Mesendoderm (in vitro differentiated cells): Measurements from ENCODE around the gene PDZD2.

Experiments
- DNase-seq: peaks from one replicate; pipeline ENCODE4 v3.0.0; 2013
- H2AK5ac ChIP-seq: 2 replicates; pipeline ENCODE4 v1.6.1; 2013; ENCODE audit warnings: low read length, inconsistent platforms
- H2BK120ac ChIP-seq: 2 replicates; pipeline ENCODE4 v1.6.1; 2013; ENCODE audit warnings: low read depth, mild to moderate bottlenecking, low read length, moderate library complexity, mixed read lengths
- H2BK15ac ChIP-seq: replicated peaks from 2 replicates; pipeline ENCODE4 v1.6.1; 2013; ENCODE audit warnings: low read depth, mild to moderate bottlenecking, moderate library complexity
- H2BK5ac ChIP-seq: 2 replicates; pipeline ENCODE4 v1.6.1; 2013; ENCODE audit warnings: low read length, inconsistent platforms
- H3K18ac ChIP-seq: 2 replicates; pipeline ENCODE4 v1.6.1; 2013; ENCODE audit warnings: mild to moderate bottlenecking, low read length, mixed read lengths
- H3K23ac ChIP-seq: one replicate; pipeline ENCODE4 v1.6.1; 2013; ENCODE audit warnings: low read length
- H3K27ac ChIP-seq: 2 replicates; pipeline ENCODE4 v1.5.1; 2013; ENCODE audit warnings: low read depth, mild to moderate bottlenecking, inconsistent platforms, low read length, moderate library complexity
- H3K27me3 ChIP-seq: 2 replicates; pipeline ENCODE4 v1.6.1; 2013; ENCODE audit warnings: low read length, control low read depth, mild to moderate bottlenecking, inconsistent platforms; ENCODE audit not compliant: insufficient read depth, poor library complexity
- H3K36me3 ChIP-seq: 2 replicates; pipeline ENCODE4 v1.6.1; 2013; ENCODE audit warnings: low read length, inconsistent platforms; ENCODE audit not compliant: control insufficient read depth, insufficient read depth
- H3K4ac ChIP-seq: one replicate; pipeline ENCODE4 v1.6.1; 2013; ENCODE audit warnings: low read depth, mild to moderate bottlenecking, low read length, moderate library complexity
- H3K4me1 ChIP-seq: 2 replicates; pipeline ENCODE4 v1.6.1; 2013; ENCODE audit warnings: low read depth, low read length, inconsistent platforms; ENCODE audit not compliant: control insufficient read depth
- H3K4me2 ChIP-seq: 2 replicates; pipeline ENCODE4 v1.6.1; 2013; ENCODE audit warnings: low read length
- H3K4me3 ChIP-seq: 2 replicates; pipeline ENCODE4 v1.5.1; 2013; ENCODE audit warnings: mild to moderate bottlenecking, low read length
- H3K56ac ChIP-seq: one replicate; pipeline ENCODE4 v1.6.1; 2013; ENCODE audit warnings: low read length
- H3K79me1 ChIP-seq: 2 replicates; pipeline ENCODE4 v1.6.1; 2013; ENCODE audit warnings: low read length, inconsistent platforms
- H3K79me2 ChIP-seq: 2 replicates; pipeline ENCODE4 v1.6.1; 2013; ENCODE audit warnings: mild to moderate bottlenecking, low read length; ENCODE audit not compliant: control insufficient read depth, insufficient read depth
- H3K9ac ChIP-seq: 2 replicates; pipeline ENCODE4 v1.6.1; 2013; ENCODE audit warnings: low read length, inconsistent platforms
- H4K5ac ChIP-seq: one replicate; pipeline ENCODE4 v1.6.1; 2013; ENCODE audit warnings: low read length
- H4K8ac ChIP-seq: one replicate; pipeline ENCODE4 v1.6.1; 2013; ENCODE audit warnings: low read depth, mild to moderate bottlenecking, control low read depth, low read length, moderate library complexity
- WGBS: extraction: QIAGEN DNeasy Blood & Tissue Kit; methylation state at CpG from one replicate; pipeline ENCODE4 v1.1.7; 2013; ENCODE audit warnings: low lambda C conversion rate, missing lambda C conversion rate; ENCODE audit not compliant: insufficient coverage; ENCODE audit errors: extremely low coverage; 5-methylcytosine and 5-hydroxymethylcytosine counted together

Gene PDZD2

DNA sequence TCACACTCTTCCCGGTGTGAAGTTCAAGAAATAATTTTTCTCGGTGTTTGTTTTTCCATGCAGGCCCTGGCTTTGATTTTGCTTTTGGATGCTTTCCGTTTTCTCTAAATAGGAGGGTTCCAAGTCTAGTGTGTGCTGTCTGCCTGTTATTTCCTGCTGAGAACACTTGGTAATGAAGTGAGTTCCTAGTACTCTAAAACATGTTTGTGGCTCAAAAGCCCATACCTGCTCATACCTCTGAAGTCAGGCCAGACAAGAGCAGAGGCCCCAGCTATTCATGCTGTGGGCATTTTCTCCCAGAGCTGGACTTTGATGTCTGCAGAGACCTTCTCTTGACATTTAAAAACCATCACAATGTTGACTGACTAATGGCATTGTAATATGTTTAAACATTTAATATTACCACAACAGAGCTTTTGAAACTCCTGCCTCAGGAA lies 324.0 kb downstream of the PDZD2 start:
- Histone ChIP-seq H4K8ac (no peak overlapping the region), H2BK120ac (no peak overlapping the region), H3K4me3 (no peak overlapping the region), H3K56ac (no peak overlapping the region), H2BK5ac (no peak overlapping the region), H3K9ac (no peak overlapping the region), H3K79me1 (no peaks in the 10 kb centered on the region), H4K5ac (no peak overlapping the region), H3K4me2 (no peak overlapping the region), H3K36me3 (no peaks in the 10 kb centered on the region), H2BK15ac (no peak overlapping the region), H3K23ac (no peak overlapping the region), H3K27ac (no peak overlapping the region), H3K4ac (no peak overlapping the region), H2AK5ac (no peak overlapping the region), H3K79me2 (no peaks in the 10 kb centered on the region), H3K27me3 (no peaks in the 10 kb centered on the region), H3K4me1 (peaks cover 1% of the 10 kb centered on the region), H3K18ac (peak overlapping the region; percentile 40)
- no CpG with 5 or more reads among the region's 3 CpGs for WGBS
- no peak for DNase-seq

DNA sequence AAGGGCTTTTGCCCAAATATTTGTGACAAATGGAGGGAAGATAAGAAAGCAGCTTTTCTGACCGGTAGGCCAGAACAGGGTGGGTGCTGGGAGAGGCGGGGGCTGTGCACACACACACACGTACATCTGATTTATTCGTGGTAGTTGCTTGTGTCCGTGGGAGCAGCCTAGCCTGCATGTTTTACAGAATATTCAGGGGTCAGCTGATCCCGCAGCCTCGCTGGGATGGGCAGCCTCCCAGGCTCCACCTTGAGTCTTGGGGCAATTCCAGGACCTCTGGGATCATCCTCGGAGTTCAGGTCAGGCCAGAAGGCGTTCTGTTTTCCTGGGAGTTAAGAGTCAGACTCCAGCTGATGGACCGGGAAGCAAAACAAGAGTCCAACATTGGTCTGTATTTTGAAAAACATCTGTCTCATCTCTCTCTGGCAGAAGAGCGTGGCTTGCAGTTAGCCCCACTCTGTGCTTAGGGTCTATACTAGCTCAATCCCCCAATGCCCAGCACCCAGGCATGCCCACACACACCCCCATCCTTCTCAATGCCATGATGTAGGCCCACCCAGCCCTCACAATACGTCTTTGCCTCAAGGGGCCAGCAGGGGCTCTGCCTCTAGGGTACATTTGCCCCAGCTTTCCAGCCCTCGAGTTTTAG lies 324.6 kb downstream of the PDZD2 start:
- Histone ChIP-seq H3K27ac (no peak overlapping the region), H3K79me2 (no peaks in the 10 kb centered on the region), H3K18ac (no peak overlapping the region), H2AK5ac (no peak overlapping the region), H2BK15ac (no peak overlapping the region), H3K56ac (no peak overlapping the region), H2BK5ac (no peak overlapping the region), H3K36me3 (no peaks in the 10 kb centered on the region), H3K79me1 (no peaks in the 10 kb centered on the region), H3K4me1 (peaks cover 1% of the 10 kb centered on the region), H3K23ac (no peak overlapping the region), H3K4me2 (no peak overlapping the region), H4K5ac (no peak overlapping the region), H2BK120ac (no peak overlapping the region), H3K9ac (no peak overlapping the region), H3K4ac (no peak overlapping the region), H3K27me3 (no peaks in the 10 kb centered on the region), H3K4me3 (no peak overlapping the region), H4K8ac (no peak overlapping the region)
- no CpG with 5 or more reads among the region's 13 CpGs for WGBS
- no peak for DNase-seq

DNA sequence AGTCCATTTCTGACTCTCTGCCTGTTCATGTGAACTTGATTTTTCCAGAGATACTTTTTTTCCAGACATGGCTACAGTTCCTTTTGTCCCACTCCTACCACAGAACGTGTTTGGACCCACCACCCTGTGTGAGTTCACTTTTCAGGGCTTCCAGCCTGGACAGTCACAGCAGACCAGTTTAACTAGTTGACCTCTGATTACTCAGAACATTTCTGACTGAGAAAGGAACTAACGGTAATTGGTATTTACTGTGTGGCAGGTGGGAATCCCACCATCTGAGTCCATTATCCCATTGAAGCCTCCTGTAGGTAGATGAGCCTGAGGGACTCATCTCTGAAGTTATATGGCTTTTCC lies 325.1 kb downstream of the PDZD2 start:
- DNase-seq = no peak
- H2BK15ac ChIP-seq = no peak overlapping the region
- WGBS = no CpG with 5 or more reads among the region's 2 CpGs

DNA sequence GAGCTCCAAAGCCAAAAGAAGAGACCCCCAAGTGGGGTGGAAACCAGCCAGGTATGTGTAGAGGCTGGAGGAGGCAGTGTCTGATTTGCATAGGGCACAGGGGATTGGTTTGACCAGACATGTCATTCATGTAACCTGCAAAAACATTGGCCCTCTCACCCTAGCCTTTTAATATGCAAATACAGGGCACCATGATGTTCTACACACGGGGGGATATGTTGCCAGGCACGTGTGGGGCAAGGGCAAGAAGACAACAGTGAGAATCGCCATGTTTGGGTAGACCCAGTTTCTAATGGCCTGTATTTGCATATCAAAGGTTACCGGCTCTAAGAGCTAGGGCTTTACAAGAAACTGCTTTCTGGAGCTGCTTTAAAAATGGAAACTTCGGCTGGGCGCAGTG lies 326.3 kb downstream of the PDZD2 start:
- Histone ChIP-seq H3K4me2 (no peak overlapping the region), H2BK15ac (no peak overlapping the region), H4K8ac (no peak overlapping the region), H3K23ac (no peak overlapping the region), H2BK5ac (no peak overlapping the region), H2BK120ac (no peak overlapping the region), H3K9ac (no peak overlapping the region), H3K27me3 (no peaks in the 10 kb centered on the region), H3K36me3 (no peaks in the 10 kb centered on the region), H3K18ac (no peak overlapping the region), H3K4ac (no peak overlapping the region), H3K4me1 (peaks cover 1% of the 10 kb centered on the region), H3K27ac (no peak overlapping the region), H3K79me1 (no peaks in the 10 kb centered on the region), H2AK5ac (no peak overlapping the region), H4K5ac (no peak overlapping the region), H3K4me3 (no peak overlapping the region), H3K79me2 (no peaks in the 10 kb centered on the region), H3K56ac (no peak overlapping the region)
- no CpG with 5 or more reads among the region's 6 CpGs for WGBS
- DNase-seq = no peak

More for the DNA sequence above, 325.1 kb downstream of the PDZD2 start:
- no peak overlapping the region for H3K18ac ChIP-seq
- H3K79me2 ChIP-seq = no peaks in the 10 kb centered on the region
- H3K27me3 ChIP-seq = no peaks in the 10 kb centered on the region
- no peak overlapping the region for H2BK5ac ChIP-seq
- H3K56ac ChIP-seq = no peak overlapping the region
- H3K4ac ChIP-seq = no peak overlapping the region
- no peak overlapping the region for H3K9ac ChIP-seq
- H4K5ac ChIP-seq = no peak overlapping the region
- peak overlapping the region; percentile 16 for H2BK120ac ChIP-seq
- H3K36me3 ChIP-seq = no peaks in the 10 kb centered on the region
- no peak overlapping the region for H4K8ac ChIP-seq
- H3K4me3 ChIP-seq = no peak overlapping the region
- no peak overlapping the region for H3K4me2 ChIP-seq
- H3K27ac ChIP-seq = no peak overlapping the region
- peaks cover 1% of the 10 kb centered on the region for H3K4me1 ChIP-seq
- no peaks in the 10 kb centered on the region for H3K79me1 ChIP-seq
- H3K23ac ChIP-seq = no peak overlapping the region
- no peak overlapping the region for H2AK5ac ChIP-seq

DNA sequence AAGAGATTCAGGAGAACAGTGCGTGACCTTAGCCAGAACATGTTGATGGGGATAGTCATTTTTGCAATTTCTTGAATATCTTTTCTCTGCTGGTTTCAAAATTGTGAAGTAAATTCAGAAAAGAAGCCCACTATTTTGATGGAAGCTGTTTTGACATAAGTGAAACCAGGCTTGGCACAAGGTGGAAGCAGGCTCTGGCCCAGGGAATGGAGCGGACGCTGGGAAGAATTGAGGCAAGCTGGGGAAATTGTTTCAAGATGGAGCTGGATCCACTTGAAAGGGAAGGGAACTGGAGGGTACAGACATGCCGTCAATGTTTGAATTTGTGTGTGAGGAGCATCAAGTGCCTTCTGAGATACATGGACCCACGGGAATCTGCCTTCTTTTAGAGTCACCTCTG lies 328.0 kb downstream of the PDZD2 start:
- Histone ChIP-seq H3K79me2 (no peaks in the 10 kb centered on the region), H3K56ac (no peak overlapping the region), H3K4me1 (peaks cover 1% of the 10 kb centered on the region), H3K18ac (no peak overlapping the region), H3K36me3 (no peaks in the 10 kb centered on the region), H2BK120ac (no peak overlapping the region), H4K5ac (no peak overlapping the region), H3K23ac (no peak overlapping the region), H3K4ac (no peak overlapping the region), H2AK5ac (no peak overlapping the region), H3K27me3 (no peaks in the 10 kb centered on the region), H3K4me3 (no peak overlapping the region), H3K9ac (no peak overlapping the region), H2BK5ac (no peak overlapping the region), H3K27ac (no peak overlapping the region), H3K4me2 (no peak overlapping the region), H2BK15ac (no peak overlapping the region), H3K79me1 (no peaks in the 10 kb centered on the region), H4K8ac (no peak overlapping the region)
- no CpG with 5 or more reads among the region's 5 CpGs for WGBS
- no peak for DNase-seq

DNA sequence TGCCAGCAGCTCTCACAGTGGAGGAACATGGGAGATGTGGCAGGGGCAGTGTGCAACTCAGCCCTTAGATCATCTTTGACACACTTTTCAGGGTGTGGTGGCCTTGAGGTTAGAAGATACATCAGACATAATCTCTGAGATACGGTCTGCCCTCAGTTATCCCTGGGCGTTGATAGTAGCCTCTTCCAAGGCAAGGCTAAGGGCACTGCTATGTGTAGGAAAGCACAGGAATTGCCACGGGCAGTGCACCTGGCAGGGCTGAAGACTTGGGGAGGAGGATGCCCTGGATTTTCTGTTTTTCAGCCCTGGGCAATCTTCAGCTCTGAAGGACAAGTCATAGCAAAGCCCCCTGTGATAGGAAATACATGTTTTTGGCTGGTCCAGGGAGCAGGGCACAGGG lies 328.5 kb downstream of the PDZD2 start:
- Histone ChIP-seq H3K27ac (no peak overlapping the region), H2AK5ac (no peak overlapping the region), H3K56ac (no peak overlapping the region), H3K79me1 (no peaks in the 10 kb centered on the region), H3K4me3 (no peak overlapping the region), H3K18ac (no peak overlapping the region), H2BK5ac (no peak overlapping the region), H3K4ac (no peak overlapping the region), H2BK15ac (no peak overlapping the region), H4K8ac (no peak overlapping the region), H3K4me2 (no peak overlapping the region), H3K36me3 (no peaks in the 10 kb centered on the region), H2BK120ac (no peak overlapping the region), H3K9ac (no peak overlapping the region), H3K27me3 (no peaks in the 10 kb centered on the region), H3K79me2 (no peaks in the 10 kb centered on the region), H4K5ac (no peak overlapping the region), H3K23ac (no peak overlapping the region), H3K4me1 (peaks cover under 1% of the 10 kb centered on the region)
- no peak for DNase-seq
- WGBS = no CpG with 5 or more reads among the region's 3 CpGs
